OCI-LY1 (cell line): ENCODE results near the gene IGF1R.

ENCODE experiments used
- H2AFZ ChIP-seq: fragments of 200-600 bp; sonication (generic), shearing (Covaris generic); 2 replicates; pipeline ENCODE4 v1.6.0; 2014; ENCODE audit warnings: antibody characterized with exemption, mild to moderate bottlenecking, low read length
- H3F3A ChIP-seq: fragments of 200-600 bp; sonication (generic), shearing (Covaris generic); 2 replicates; pipeline ENCODE4 v1.6.0; 2014; ENCODE audit warnings: mild to moderate bottlenecking, antibody characterized with exemption, low read length, moderate library complexity; ENCODE audit not compliant: insufficient read depth
- H3K27ac ChIP-seq: fragments of 200-600 bp; sonication (generic); 2 replicates; pipeline ENCODE4 v1.5.1; 2014; ENCODE audit warnings: low read length, mixed run types, mild to moderate bottlenecking, low read depth; ENCODE audit not compliant: poor library complexity, severe bottlenecking
- H3K27me3 ChIP-seq: fragments of 200-600 bp; sonication (generic); 2 replicates; pipeline ENCODE4 v1.6.0; 2014; ENCODE audit warnings: antibody characterized with exemption, mild to moderate bottlenecking, low read length, moderate library complexity; ENCODE audit not compliant: insufficient read depth
- H3K36me3 ChIP-seq: fragments of 200-600 bp; sonication (generic); 2 replicates; pipeline ENCODE4 v1.6.1; 2014; ENCODE audit warnings: mild to moderate bottlenecking, antibody characterized with exemption, low read length, moderate library complexity, mixed read lengths; ENCODE audit not compliant: insufficient read depth
- H3K4me1 ChIP-seq: fragments of 200-600 bp; sonication (generic); 2 replicates; pipeline ENCODE4 v1.5.1; 2014; ENCODE audit warnings: mild to moderate bottlenecking, low read length, moderate library complexity; ENCODE audit not compliant: insufficient read depth, severe bottlenecking
- H3K4me2 ChIP-seq: fragments of 200-600 bp; sonication (generic), shearing (Covaris generic); 2 replicates; pipeline ENCODE4 v1.6.1; 2014; ENCODE audit warnings: low read length
- H3K4me3 ChIP-seq: fragments of 200-600 bp; sonication (generic); 2 replicates; pipeline ENCODE4 v1.5.1; 2014; ENCODE audit warnings: low read length, low read depth, mild to moderate bottlenecking, mixed read lengths; ENCODE audit not compliant: poor library complexity, severe bottlenecking
- H3K79me2 ChIP-seq: fragments of 200-600 bp; shearing (Covaris generic); 2 replicates; pipeline ENCODE4 v1.6.1; 2016; ENCODE audit warnings: mixed run types, low read length, mixed read lengths; ENCODE audit not compliant: insufficient read depth
- H3K9ac ChIP-seq: fragments of 200-600 bp; sonication (generic), shearing (Covaris generic); 2 replicates; pipeline ENCODE4 v1.6.1; 2014; ENCODE audit warnings: mild to moderate bottlenecking, low read length, mixed read lengths
- H3K9me2 ChIP-seq: fragments of 200-600 bp; sonication (generic), shearing (Covaris generic); 2 replicates; pipeline ENCODE4 v1.6.1; 2014; ENCODE audit warnings: low read depth, mild to moderate bottlenecking, low read length, mixed read lengths
- H3K9me3 ChIP-seq: fragments of 200-600 bp; shearing (Covaris generic); 2 replicates; pipeline ENCODE4 v1.6.1; 2014; ENCODE audit warnings: low read length, mixed read lengths
- H4K20me1 ChIP-seq: fragments of 200-600 bp; sonication (generic), shearing (Covaris generic); 2 replicates; pipeline ENCODE4 v1.6.0; 2016; ENCODE audit warnings: mild to moderate bottlenecking, low read length; ENCODE audit not compliant: insufficient read depth
- EZH2 ChIP-seq: fragments of 200-600 bp; sonication (generic), shearing (Covaris generic); IDR thresholded peaks from 2 replicates; pipeline ENCODE4 v1.8.0; 2017; ENCODE audit warnings: borderline replicate concordance, mixed run types, mild to moderate bottlenecking, antibody characterized with exemption, low read length, moderate library complexity, mixed read lengths
- TF ChIP-seq, protein P1 (sequence below): fragments of 200-600 bp; sonication (generic), shearing (Covaris generic); IDR thresholded peaks from 2 replicates; pipeline ENCODE4 v1.5.1; 2017; ENCODE audit warnings: mild to moderate bottlenecking, antibody characterized with exemption, low read length, moderate library complexity, mixed read lengths

The IGF1R gene

GRCh38 chr15:98751767-98752166 lies 103.4 kb downstream of the IGF1R start:
- H3K4me2 ChIP-seq = no peak overlapping the region
- no peaks in the 10 kb centered on the region for H3K27me3 ChIP-seq
- no peak overlapping the region for H3K9ac ChIP-seq
- no peaks in the 10 kb centered on the region for H3K4me1 ChIP-seq
- no peaks in the 10 kb centered on the region for H3F3A ChIP-seq
- no peaks in the 10 kb centered on the region for H4K20me1 ChIP-seq
- H2AFZ ChIP-seq = no peak overlapping the region
- no peaks in the 10 kb centered on the region for H3K9me3 ChIP-seq
- H3K9me2 ChIP-seq = no peaks in the 10 kb centered on the region
- H3K27ac ChIP-seq = no peak overlapping the region
- H3K4me3 ChIP-seq = no peak overlapping the region
- H3K36me3 ChIP-seq = no peaks in the 10 kb centered on the region
- TF ChIP-seq, protein P1, sequence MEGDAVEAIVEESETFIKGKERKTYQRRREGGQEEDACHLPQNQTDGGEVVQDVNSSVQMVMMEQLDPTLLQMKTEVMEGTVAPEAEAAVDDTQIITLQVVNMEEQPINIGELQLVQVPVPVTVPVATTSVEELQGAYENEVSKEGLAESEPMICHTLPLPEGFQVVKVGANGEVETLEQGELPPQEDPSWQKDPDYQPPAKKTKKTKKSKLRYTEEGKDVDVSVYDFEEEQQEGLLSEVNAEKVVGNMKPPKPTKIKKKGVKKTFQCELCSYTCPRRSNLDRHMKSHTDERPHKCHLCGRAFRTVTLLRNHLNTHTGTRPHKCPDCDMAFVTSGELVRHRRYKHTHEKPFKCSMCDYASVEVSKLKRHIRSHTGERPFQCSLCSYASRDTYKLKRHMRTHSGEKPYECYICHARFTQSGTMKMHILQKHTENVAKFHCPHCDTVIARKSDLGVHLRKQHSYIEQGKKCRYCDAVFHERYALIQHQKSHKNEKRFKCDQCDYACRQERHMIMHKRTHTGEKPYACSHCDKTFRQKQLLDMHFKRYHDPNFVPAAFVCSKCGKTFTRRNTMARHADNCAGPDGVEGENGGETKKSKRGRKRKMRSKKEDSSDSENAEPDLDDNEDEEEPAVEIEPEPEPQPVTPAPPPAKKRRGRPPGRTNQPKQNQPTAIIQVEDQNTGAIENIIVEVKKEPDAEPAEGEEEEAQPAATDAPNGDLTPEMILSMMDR = no peak
- no peak for TF ChIP-seq EZH2
- no peaks in the 10 kb centered on the region for H3K79me2 ChIP-seq

- TF ChIP-seq, protein P1 = no peak
- no peak for TF ChIP-seq EZH2
- no peaks in the 10 kb centered on the region for H4K20me1 ChIP-seq
- no peaks in the 10 kb centered on the region for H3K9me2 ChIP-seq
- no peaks in the 10 kb centered on the region for H3K9me3 ChIP-seq
- no peaks in the 10 kb centered on the region for H3F3A ChIP-seq
- no peak overlapping the region for H3K4me3 ChIP-seq
- H3K4me2 ChIP-seq = no peak overlapping the region
- no peak overlapping the region for H2AFZ ChIP-seq
- no peaks in the 10 kb centered on the region for H3K4me1 ChIP-seq
- H3K27ac ChIP-seq = no peak overlapping the region
- no peaks in the 10 kb centered on the region for H3K36me3 ChIP-seq
- no peak overlapping the region for H3K9ac ChIP-seq
- H3K79me2 ChIP-seq = no peaks in the 10 kb centered on the region
- H3K27me3 ChIP-seq = no peaks in the 10 kb centered on the region
These were observed 105.7 kb downstream of the IGF1R start for GRCh38 chr15:98753726-98754656.

GRCh38 chr15:98754657-98755022 lies 106.3 kb downstream of the IGF1R start:
- Histone ChIP-seq H3K4me1 (no peaks in the 10 kb centered on the region), H4K20me1 (no peaks in the 10 kb centered on the region), H3K9me3 (no peaks in the 10 kb centered on the region), H3K4me3 (no peak overlapping the region), H3F3A (no peaks in the 10 kb centered on the region), H3K27ac (no peak overlapping the region), H3K9me2 (no peaks in the 10 kb centered on the region), H3K9ac (no peak overlapping the region), H2AFZ (no peak overlapping the region), H3K4me2 (no peak overlapping the region), H3K27me3 (no peaks in the 10 kb centered on the region), H3K36me3 (no peaks in the 10 kb centered on the region), H3K79me2 (no peaks in the 10 kb centered on the region)
- no peak for TF ChIP-seq EZH2
- TF ChIP-seq, protein P1 = no peak
